IPS-NIHi7 (cell line): ENCODE measurements around the gene ITGB2.
"Not testable (repeated sequence)": the region's sequence is repeated elsewhere in the genome, so short reads cannot be mapped to it uniquely, and the experiment has no call there.

ENCODE experiments used
- DNase-seq: peaks from one replicate; pipeline ENCODE4 v3.0.0; 2012; ENCODE audit warnings: mixed read lengths; ENCODE audit errors: extremely low spot score

Gene ITGB2

DNA sequence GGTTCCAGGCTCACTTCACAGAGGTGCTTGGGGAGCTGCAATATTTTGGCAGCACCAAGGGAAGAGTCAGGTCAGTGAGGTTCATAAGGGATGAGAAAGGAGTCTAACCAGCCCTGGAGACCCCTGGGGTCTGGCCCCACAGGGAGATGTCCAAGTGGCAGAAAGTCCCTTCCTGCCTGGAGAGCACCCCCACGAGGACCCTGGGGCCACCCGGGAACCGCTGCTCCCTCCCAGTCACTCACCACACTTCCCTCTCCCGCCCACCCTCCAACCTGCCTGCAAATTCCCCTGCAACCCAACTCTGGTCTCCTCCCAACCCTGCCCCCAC is 6.5 kb upstream of the ITGB2 start:
- no peak for DNase-seq

- DNase-seq = no peak
These were observed 5.8 kb upstream of the ITGB2 start for GRCh38 chr21:44926331-44927101.

- no peak for DNase-seq
These were observed 4.7 kb upstream of the ITGB2 start for GRCh38 chr21:44925378-44925755.

GRCh38 chr21:44924606-44925377 is 4.1 kb upstream of the ITGB2 start:
- DNase-seq = no peak

GRCh38 chr21:44923480-44924084 is 2.9 kb upstream of the ITGB2 start:
- no peak for DNase-seq

DNA sequence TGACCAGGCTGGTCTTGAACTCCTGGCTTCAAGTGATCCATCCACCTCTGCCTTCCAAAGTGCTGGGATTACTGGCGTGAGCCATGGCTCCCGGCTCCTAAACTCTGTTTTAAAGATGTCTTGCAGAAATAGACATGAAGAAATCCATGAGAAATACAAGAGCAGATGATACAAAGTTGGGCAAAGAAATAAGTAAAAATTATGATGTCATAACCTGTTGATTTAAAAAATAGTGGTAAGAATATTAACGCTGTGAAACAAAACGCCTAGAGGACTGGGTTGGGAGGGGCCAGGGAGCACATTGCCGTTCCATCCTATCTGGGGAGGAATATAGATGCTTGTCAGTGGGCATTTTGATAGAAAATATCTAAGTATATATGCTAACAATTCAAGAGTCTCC is 1.2 kb upstream of the ITGB2 start:
- DNase-seq = no peak

GRCh38 chr21:44919913-44920693 is 596 bp downstream of the ITGB2 start:
- DNase-seq = no peak

DNA sequence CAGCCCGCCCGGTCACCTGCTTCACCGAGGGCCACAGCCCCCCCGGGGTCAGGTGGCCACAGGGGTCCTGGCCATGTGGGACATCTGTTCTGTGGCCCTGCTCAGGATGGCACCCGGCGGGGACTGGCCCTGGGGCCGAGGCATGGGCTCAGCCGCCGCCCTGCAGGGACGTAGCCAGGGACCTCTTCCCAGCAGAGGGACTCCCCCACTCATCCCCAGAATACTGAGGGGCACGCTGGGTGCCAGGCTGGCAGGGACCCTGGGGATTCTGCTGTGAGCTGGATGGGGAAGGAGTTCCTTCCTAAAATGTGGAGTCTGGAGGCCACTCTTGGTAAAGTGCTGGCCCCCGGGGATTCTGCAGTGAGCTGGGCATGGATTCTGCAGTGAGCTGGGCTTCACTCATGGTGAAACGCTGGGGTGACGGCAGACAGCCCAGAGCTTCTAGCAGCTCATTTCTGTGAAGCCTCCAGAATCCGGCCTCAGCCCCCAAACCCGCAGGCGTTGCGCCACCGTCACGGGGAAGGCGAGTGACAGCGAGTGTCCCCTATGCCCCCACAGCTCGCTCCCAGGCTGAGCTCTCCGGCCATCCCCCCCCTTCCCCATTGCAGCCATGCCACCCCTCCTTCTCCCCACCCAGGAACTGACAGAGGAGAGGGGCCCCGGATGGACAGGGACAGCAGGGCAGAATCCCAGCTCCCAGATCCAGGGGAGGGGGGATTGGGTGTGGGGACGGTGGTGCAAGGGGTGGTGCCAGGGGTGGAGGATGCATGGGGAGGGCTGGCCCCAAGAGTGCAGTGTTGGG is 1.4 kb downstream of the ITGB2 start:
- no peak for DNase-seq

GRCh38 chr21:44918581-44919033 is 2.1 kb downstream of the ITGB2 start:
- no peak for DNase-seq

DNA sequence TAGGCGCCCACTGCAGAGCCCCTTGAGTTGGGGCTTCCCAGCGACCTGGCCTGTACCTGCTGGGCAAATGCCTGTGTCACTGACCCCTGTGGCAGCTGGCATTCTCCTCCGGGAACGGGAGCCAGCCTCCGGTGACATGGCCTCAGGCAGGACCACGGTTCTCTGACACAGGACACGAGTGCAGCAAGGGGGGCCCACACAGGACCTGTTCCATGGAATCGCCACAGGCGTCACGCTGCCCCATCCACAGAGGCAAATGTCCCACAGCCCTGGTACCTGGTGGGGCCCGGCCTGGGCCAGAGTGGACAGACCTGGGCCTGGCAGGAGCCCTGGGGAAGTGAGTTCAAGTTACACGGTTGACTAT is 2.6 kb downstream of the ITGB2 start:
- no peak for DNase-seq

- no peak for DNase-seq
These were observed 3.1 kb downstream of the ITGB2 start for GRCh38 chr21:44917446-44918106.

- no peak for DNase-seq
These were observed 3.7 kb downstream of the ITGB2 start for GRCh38 chr21:44916965-44917364.

- no peak for DNase-seq
These were observed 6.4 kb downstream of the ITGB2 start for GRCh38 chr21:44914176-44914874.

DNA sequence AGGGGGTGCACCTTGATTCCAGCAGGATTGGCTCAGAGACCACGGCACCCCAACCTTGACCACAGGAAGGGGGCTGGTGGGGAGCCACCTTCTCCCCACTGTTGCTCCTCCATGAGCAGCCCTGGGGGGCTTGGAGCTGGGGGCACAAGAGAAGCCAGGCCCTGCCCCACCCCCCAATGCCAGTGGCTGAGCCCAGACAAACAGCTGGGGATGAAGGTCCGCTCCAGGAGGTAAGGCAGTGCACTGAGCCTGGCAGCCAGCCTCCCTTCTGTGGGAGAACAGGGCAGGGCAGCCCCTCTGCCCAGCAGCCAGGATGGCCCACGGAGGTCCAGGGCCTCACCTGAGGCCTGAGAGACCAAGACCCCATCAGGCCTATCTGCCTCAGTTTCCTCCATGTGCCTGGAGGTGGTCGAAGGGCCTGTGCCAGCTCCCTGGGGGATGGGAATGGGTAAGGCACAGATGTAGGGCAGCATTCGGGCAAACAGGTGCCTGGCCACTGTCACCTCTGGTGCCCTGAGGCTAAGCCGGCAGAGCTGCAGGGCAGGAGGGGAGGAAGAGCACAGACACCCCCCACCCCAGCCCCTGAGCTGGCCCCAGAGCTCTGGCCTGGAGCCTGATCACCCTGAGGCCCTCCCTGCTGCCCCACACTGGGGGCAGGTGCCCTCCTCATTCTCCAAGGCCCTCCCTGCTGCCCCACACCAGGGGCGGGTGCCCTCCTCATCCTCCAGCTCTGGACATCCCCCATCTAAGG is 7.1 kb downstream of the ITGB2 start:
- DNase-seq = no peak

- DNase-seq = not testable (repeated sequence)
These were observed 7.9 kb downstream of the ITGB2 start for GRCh38 chr21:44912506-44913412.

GRCh38 chr21:44912158-44912473 is 8.6 kb downstream of the ITGB2 start:
- DNase-seq = no peak

DNA sequence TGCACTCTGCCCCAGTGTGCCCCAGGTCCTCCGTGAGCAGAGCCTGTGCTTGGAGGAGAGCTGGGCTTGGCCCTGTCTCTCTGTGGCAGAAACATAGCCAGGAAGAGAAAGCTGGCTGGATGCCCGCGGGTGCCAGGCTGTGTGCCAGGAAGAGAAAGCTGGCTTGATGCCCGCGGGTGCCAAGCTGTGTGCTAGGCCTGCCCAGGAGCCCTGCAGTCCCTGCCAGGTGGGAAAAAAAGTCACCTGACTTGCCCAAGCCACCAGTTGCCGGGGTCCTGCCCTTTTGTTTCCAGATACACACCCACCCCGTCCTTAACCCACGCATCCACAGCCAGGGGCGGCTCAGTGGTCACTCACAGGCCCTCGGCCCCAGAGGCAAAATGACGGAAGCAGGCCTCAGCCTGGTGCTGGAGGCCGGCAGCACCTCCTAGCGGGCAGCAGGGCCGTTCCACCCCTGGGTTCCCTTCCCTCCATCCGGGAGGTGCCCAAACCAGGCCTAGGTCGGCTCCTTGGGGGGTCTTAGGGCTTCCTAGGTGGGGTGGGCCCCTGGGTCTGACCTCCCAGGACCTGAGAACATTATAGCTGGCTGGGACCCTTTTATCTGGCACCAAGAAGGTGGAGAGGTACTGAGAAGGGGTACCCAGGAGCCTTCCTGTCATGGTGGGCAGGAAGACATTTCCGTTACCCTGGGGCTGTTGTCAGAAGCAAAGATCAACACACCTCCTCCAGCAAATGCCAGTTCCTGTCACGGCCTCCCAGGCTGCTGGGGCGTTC is 9.1 kb downstream of the ITGB2 start:
- peak; percentile 44 for DNase-seq

- DNase-seq = no peak
These were observed 9.7 kb downstream of the ITGB2 start for GRCh38 chr21:44911068-44911383.
